ENCODE results near the gene SLC17A2. TPM values are rescaled to one million over a fixed set of nuclear protein-coding genes. Genes with fewer than 3 reads are reported as not detected.

The SLC17A2 gene
- polyA plus RNA-seq (ENCODE audit: low read depth in 6 of 6): not detected

- no peak within 1 kb of the TSS for H3K27ac Mint-ChIP-seq
- H3K4me3 Mint-ChIP-seq: no peak within 1 kb of the TSS
- peaks cover 0 to 5% (median 0%) of the 10 kb centered on the region in 3 donors for H3K27me3 Mint-ChIP-seq
- no peak for ATAC-seq (ENCODE audit: low read depth in 2 of 2)
- H3K4me1 Mint-ChIP-seq: no peaks in the 10 kb centered on the region
- DNase-seq: no peak
- no peaks in the 10 kb centered on the region for H3K9me3 Mint-ChIP-seq
- H3K36me3 Mint-ChIP-seq: no peaks in the 10 kb centered on the region
These were observed at the start of gene SLC17A2 for GRCh38 chr6:25930532-25931410. Gene SLC17A2 (minus strand): TSS chr6:25930691. CDS start chr6:25925796, 4,895 bp downstream.

GRCh38 chr6:25975923-25976560 lies 45.6 kb upstream of the SLC17A2 start:
- peaks cover 42 to 55% (median 52%) of the 10 kb centered on the region in 3 donors for H3K4me1 Mint-ChIP-seq

GRCh38 chr6:25973923-25974555 lies 43.5 kb upstream of the SLC17A2 start:
- no peak for ATAC-seq (ENCODE audit: low read depth in 2 of 2)
- H3K27me3 Mint-ChIP-seq: no peaks in the 10 kb centered on the region
- peaks cover 30 to 36% of the 10 kb centered on the region in 2 donors for H3K36me3 Mint-ChIP-seq
- DNase-seq: no peak
- H3K9me3 Mint-ChIP-seq: no peaks in the 10 kb centered on the region
- peak overlapping the region in 3 of 6 donors; percentile 56 to 75 (median 62) for H3K27ac Mint-ChIP-seq
- peaks cover 52 to 70% (median 62%) of the 10 kb centered on the region in 3 donors for H3K4me1 Mint-ChIP-seq
- H3K4me3 Mint-ChIP-seq: peak overlapping the region in 1 of 8 donors; percentile 37

More at GRCh38 chr6:25975923-25976560, 45.6 kb upstream of the SLC17A2 start:
- no peaks in the 10 kb centered on the region for H3K27me3 Mint-ChIP-seq
- no peaks in the 10 kb centered on the region for H3K9me3 Mint-ChIP-seq
- ATAC-seq (ENCODE audit: low read depth in 2 of 2) (no peak), DNase-seq (no peak)
- H3K27ac Mint-ChIP-seq: peak overlapping the region in 4 of 6 donors; percentile 10 to 62 (median 36)
- H3K4me3 Mint-ChIP-seq: peak overlapping the region in 1 of 8 donors; percentile 2
- peaks cover 20 to 27% of the 10 kb centered on the region in 2 donors for H3K36me3 Mint-ChIP-seq

GRCh38 chr6:25972902-25973301 lies 42.4 kb upstream of the SLC17A2 start:
- Mint-ChIP-seq H3K4me3 (no peak overlapping the region), H3K36me3 (peaks cover 37 to 42% of the 10 kb centered on the region in 2 donors), H3K27ac (peak overlapping the region in 2 of 6 donors; percentile 32 to 53), H3K27me3 (no peaks in the 10 kb centered on the region), H3K4me1 (peaks cover 59 to 78% (median 71%) of the 10 kb centered on the region in 3 donors), H3K9me3 (no peaks in the 10 kb centered on the region)
- no peak for ATAC-seq (ENCODE audit: low read depth in 2 of 2)
- DNase-seq: no peak

GRCh38 chr6:25972128-25972527 lies 41.6 kb upstream of the SLC17A2 start:
- Mint-ChIP-seq H3K27ac (peak overlapping the region in 3 of 6 donors; percentile 37 to 95 (median 83)), H3K27me3 (no peaks in the 10 kb centered on the region), H3K4me3 (no peak overlapping the region), H3K36me3 (peaks cover 45 to 50% of the 10 kb centered on the region in 2 donors), H3K4me1 (peaks cover 62 to 78% (median 72%) of the 10 kb centered on the region in 3 donors), H3K9me3 (no peaks in the 10 kb centered on the region)
- DNase-seq (no peak), ATAC-seq (ENCODE audit: low read depth in 2 of 2) (no peak)

GRCh38 chr6:25971187-25971821 lies 40.8 kb upstream of the SLC17A2 start:
- peak overlapping the region in 5 of 6 donors; percentile 10 to 95 (median 37) for H3K27ac Mint-ChIP-seq
- ATAC-seq (ENCODE audit: low read depth in 2 of 2) (no peak), DNase-seq (no peak)
- H3K36me3 Mint-ChIP-seq: peaks cover 52 to 53% of the 10 kb centered on the region in 2 donors
- H3K9me3 Mint-ChIP-seq: no peaks in the 10 kb centered on the region
- H3K4me3 Mint-ChIP-seq: peak overlapping the region in 1 of 8 donors; percentile 30
- H3K4me1 Mint-ChIP-seq: peaks cover 67 to 78% (median 72%) of the 10 kb centered on the region in 3 donors
- H3K27me3 Mint-ChIP-seq: no peaks in the 10 kb centered on the region

GRCh38 chr6:25968769-25969168 lies 38.3 kb upstream of the SLC17A2 start:
- H3K36me3 Mint-ChIP-seq: peaks cover 53 to 62% of the 10 kb centered on the region in 2 donors

GRCh38 chr6:25966711-25967110 lies 36.2 kb upstream of the SLC17A2 start:
- H3K9me3 Mint-ChIP-seq: no peaks in the 10 kb centered on the region
- no peaks in the 10 kb centered on the region for H3K27me3 Mint-ChIP-seq
- no peak for DNase-seq
- no peak for ATAC-seq (ENCODE audit: low read depth in 2 of 2)
- H3K27ac Mint-ChIP-seq: peak overlapping the region; percentile 70 to 86 (median 78)
- H3K36me3 Mint-ChIP-seq: peaks cover 41 to 70% of the 10 kb centered on the region in 2 donors
- peaks cover 75 to 81% (median 76%) of the 10 kb centered on the region in 3 donors for H3K4me1 Mint-ChIP-seq
- peak overlapping the region; percentile 78 to 100 (median 86) for H3K4me3 Mint-ChIP-seq

More at GRCh38 chr6:25968769-25969168, 38.3 kb upstream of the SLC17A2 start:
- H3K27me3 Mint-ChIP-seq: no peaks in the 10 kb centered on the region
- no peaks in the 10 kb centered on the region for H3K9me3 Mint-ChIP-seq
- H3K27ac Mint-ChIP-seq: peak overlapping the region in 5 of 6 donors; percentile 38 to 77 (median 54)
- H3K4me3 Mint-ChIP-seq: peak overlapping the region; percentile 11 to 100 (median 72)
- DNase-seq: no peak
- ATAC-seq (ENCODE audit: low read depth in 2 of 2): no peak
- peaks cover 71 to 88% (median 77%) of the 10 kb centered on the region in 3 donors for H3K4me1 Mint-ChIP-seq

- peaks cover 28 to 53% of the 10 kb centered on the region in 2 donors for H3K36me3 Mint-ChIP-seq
- no peak for DNase-seq
- H3K27me3 Mint-ChIP-seq: no peaks in the 10 kb centered on the region
- no peak for ATAC-seq (ENCODE audit: low read depth in 2 of 2)
- H3K27ac Mint-ChIP-seq: peak overlapping the region in 2 of 6 donors; percentile 63 to 88
- H3K4me3 Mint-ChIP-seq: peak overlapping the region; percentile 77 to 100 (median 92)
- no peaks in the 10 kb centered on the region for H3K9me3 Mint-ChIP-seq
- H3K4me1 Mint-ChIP-seq: peaks cover 77 to 81% (median 81%) of the 10 kb centered on the region in 3 donors
These were observed 34.6 kb upstream of the SLC17A2 start for GRCh38 chr6:25965058-25965457.

GRCh38 chr6:25963426-25964123 lies 33.1 kb upstream of the SLC17A2 start:
- DNase-seq (peak; percentile 19), ATAC-seq (ENCODE audit: low read depth in 2 of 2) (no peak)
- H3K27me3 Mint-ChIP-seq: no peaks in the 10 kb centered on the region
- peaks cover 82 to 87% (median 85%) of the 10 kb centered on the region in 3 donors for H3K4me1 Mint-ChIP-seq
- no peaks in the 10 kb centered on the region for H3K9me3 Mint-ChIP-seq
- peak overlapping the region; percentile 92 to 100 (median 98) for H3K4me3 Mint-ChIP-seq
- peaks cover 28 to 43% of the 10 kb centered on the region in 2 donors for H3K36me3 Mint-ChIP-seq
- peak overlapping the region; percentile 86 to 100 (median 96) for H3K27ac Mint-ChIP-seq

GRCh38 chr6:25962149-25963127 lies 31.9 kb upstream of the SLC17A2 start, which contains the start of gene TRIM38:
Gene TRIM38 (plus strand): TSS chr6:25962802. CDS start chr6:25966523, 3,721 bp downstream.
- peak; percentile 91 for DNase-seq
- peak within 1 kb of the TSS; percentile 92 to 100 (median 98) for H3K4me3 Mint-ChIP-seq

More at GRCh38 chr6:25962149-25963127, 31.9 kb upstream of the SLC17A2 start, which contains the start of gene TRIM38:
- Mint-ChIP-seq H3K4me1 (peaks cover 77 to 81% (median 80%) of the 10 kb centered on the region in 3 donors), H3K27me3 (no peaks in the 10 kb centered on the region), H3K36me3 (peaks cover 17 to 33% of the 10 kb centered on the region in 2 donors), H3K27ac (peak within 1 kb of the TSS; percentile 95 to 100 (median 99)), H3K9me3 (no peaks in the 10 kb centered on the region)
- peak; percentile 85 to 87 for ATAC-seq (ENCODE audit: low read depth in 2 of 2)
